Erythroblast (primary cell): Measurements from ENCODE around the gene RPL41.

ENCODE experiments used
- DNase-seq, 2 experiments: peaks; one replicate each; lab custom pipeline; 2025; lab: John Stamatoyannopoulos, UW
- GATA1 ChIP-seq: IDR thresholded peaks from 2 replicates; pipeline ENCODE4 v1.6.1; 2011; ENCODE audit warnings: low read depth, mild to moderate bottlenecking, control low read depth, low read length, moderate library complexity
- POLR2A ChIP-seq: IDR thresholded peaks from 2 replicates; pipeline ENCODE4 v1.6.1; 2011; ENCODE audit warnings: mild to moderate bottlenecking, low read length

RPL41 gene

GRCh38 chr12:56086096-56086495 lies 30.3 kb upstream of the RPL41 start:
- TF ChIP-seq GATA1: no peak
- TF ChIP-seq POLR2A: no peak
- no peak for DNase-seq

- TF ChIP-seq GATA1: no peak
- TF ChIP-seq POLR2A: no peak
- no peak for DNase-seq
Measured at GRCh38 chr12:56086608-56087007, 29.8 kb upstream of the RPL41 start.

GRCh38 chr12:56087220-56087619 lies 29.2 kb upstream of the RPL41 start:
- no peak for DNase-seq
- no peak for TF ChIP-seq GATA1

- no peak for DNase-seq
- TF ChIP-seq POLR2A (no peak), GATA1 (no peak)
Measured at GRCh38 chr12:56097738-56098137, 18.7 kb upstream of the RPL41 start.

GRCh38 chr12:56098592-56098991 lies 17.8 kb upstream of the RPL41 start:
- no peak for DNase-seq
- TF ChIP-seq POLR2A (no peak), GATA1 (no peak)

- no peak for TF ChIP-seq POLR2A
- TF ChIP-seq GATA1: no peak
- no peak for DNase-seq
Measured at GRCh38 chr12:56099787-56100186, 16.6 kb upstream of the RPL41 start.

GRCh38 chr12:56101045-56101444 lies 15.4 kb upstream of the RPL41 start:
- no peak for DNase-seq
- TF ChIP-seq GATA1: no peak
- TF ChIP-seq POLR2A: no peak

GRCh38 chr12:56102683-56103065 lies 13.8 kb upstream of the RPL41 start:
- TF ChIP-seq GATA1 (no peak), POLR2A (no peak)

GRCh38 chr12:56103066-56103711 lies 13.2 kb upstream of the RPL41 start:
- DNase-seq: no peak
- no peak for TF ChIP-seq GATA1
- no peak for TF ChIP-seq POLR2A

More at GRCh38 chr12:56102683-56103065, 13.8 kb upstream of the RPL41 start:
- DNase-seq: no peak

GRCh38 chr12:56103823-56104108 lies 12.7 kb upstream of the RPL41 start:
- TF ChIP-seq POLR2A: no peak
- no peak for TF ChIP-seq GATA1
- no peak for DNase-seq

GRCh38 chr12:56104109-56104814 lies 12.2 kb upstream of the RPL41 start, which contains the start of gene PA2G4:
Gene PA2G4 (plus strand): TSS chr12:56104559. CDS start chr12:56104738, 179 bp downstream.
- TF ChIP-seq POLR2A (peak; percentile 81), GATA1 (no peak)
- DNase-seq: peak; percentile 97

- peak; percentile 64 to 71 for DNase-seq
- TF ChIP-seq GATA1 (no peak), POLR2A (no peak)
Measured at GRCh38 chr12:56104815-56105608, 11.4 kb upstream of the RPL41 start.

- TF ChIP-seq GATA1: no peak
- no peak for TF ChIP-seq POLR2A
- DNase-seq: peak; percentile 45 to 66
Measured at GRCh38 chr12:56105609-56105902, 10.9 kb upstream of the RPL41 start.

- peak; percentile 75 to 92 for DNase-seq
- TF ChIP-seq POLR2A: no peak
- peak; percentile 24 for TF ChIP-seq GATA1
Measured at GRCh38 chr12:56107242-56107641, 9.2 kb upstream of the RPL41 start.

GRCh38 chr12:56110571-56110970 lies 5.9 kb upstream of the RPL41 start:
- TF ChIP-seq POLR2A: no peak
- no peak for TF ChIP-seq GATA1
- no peak for DNase-seq
